NCI-H2107 (cell line): ENCODE data around the gene IFITM10.

Source experiments
- DNase-seq: peaks from one replicate; lab custom pipeline; 2025; lab: John Stamatoyannopoulos, UW

The IFITM10 gene

DNA sequence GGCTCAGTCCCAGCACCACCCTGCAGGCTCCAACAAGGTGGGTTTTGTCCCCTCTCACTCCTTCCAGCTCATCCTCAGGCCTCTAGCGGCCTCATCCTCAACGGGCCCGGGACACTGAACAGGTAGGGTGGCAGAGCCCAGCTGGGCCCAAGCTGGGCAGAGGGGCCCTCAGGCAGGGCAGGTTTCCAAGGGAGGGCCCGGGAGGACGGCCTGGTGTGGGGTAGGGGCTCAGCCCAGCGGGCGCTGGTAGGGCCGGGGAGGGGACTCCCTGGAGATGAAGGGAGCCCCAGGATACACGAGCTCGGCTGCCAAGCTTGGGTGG lies 2.5 kb upstream of the IFITM10 start:
- DNase-seq = no peak

- DNase-seq = no peak
Observed at GRCh38 chr11:1751999-1752906, 1.9 kb upstream of the IFITM10 start.

DNA sequence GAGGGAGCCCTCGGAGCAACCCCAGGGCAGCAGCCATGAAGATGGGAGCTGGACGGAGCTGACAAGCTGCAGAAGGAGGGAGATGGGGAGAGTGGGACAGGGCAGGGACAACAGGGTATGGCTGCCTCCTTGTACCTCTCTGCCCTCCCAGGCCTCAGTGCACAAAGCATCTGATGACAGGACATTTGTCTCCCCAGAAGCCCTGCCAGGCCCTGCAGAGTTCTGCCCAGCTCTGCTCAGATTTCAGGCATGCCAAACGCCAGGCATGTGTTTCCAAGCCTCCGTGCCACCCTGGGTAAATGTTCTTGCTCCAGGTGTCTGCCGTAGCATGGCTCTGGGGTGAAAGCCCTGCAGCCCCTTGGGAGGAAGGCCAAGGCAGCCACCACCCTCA lies 1.1 kb upstream of the IFITM10 start:
- DNase-seq = no peak

DNA sequence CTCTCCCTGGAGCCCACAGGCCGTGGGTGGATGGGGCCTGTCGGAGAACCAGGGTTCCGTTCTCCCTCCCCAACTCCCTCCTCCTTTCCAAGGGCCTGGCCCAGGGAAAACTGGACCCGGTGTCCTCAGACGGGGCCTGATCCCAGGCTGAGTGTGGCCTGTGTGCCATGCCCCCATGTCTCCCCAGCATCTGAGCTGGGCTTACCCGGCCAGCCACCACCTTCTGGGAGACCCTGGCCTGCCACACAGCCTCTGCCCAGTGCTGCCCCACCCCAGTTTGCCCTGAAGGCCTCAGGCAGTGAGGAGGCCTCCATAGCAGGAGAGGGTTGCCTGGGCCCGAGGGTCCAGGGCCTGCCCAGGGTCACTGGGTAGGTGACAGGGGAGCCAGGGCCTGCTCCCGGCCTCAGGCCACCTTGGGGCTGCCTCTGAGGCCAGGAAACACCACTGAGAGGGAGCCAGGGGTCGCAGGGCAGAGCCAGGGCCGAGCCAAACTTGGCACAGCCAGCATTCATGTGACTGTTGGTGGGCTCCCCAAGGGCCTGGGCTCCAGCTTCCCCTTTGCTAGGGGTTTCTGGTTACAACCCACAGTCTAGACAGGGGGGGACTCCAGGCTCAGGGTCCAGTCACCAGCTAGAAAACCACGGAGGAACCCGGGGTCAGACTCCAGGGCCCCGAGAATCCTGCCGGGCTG lies 590 bp upstream of the IFITM10 start:
- DNase-seq = no peak

GRCh38 chr11:1749395-1750351 lies 722 bp downstream of the IFITM10 start:
- no peak for DNase-seq

DNA sequence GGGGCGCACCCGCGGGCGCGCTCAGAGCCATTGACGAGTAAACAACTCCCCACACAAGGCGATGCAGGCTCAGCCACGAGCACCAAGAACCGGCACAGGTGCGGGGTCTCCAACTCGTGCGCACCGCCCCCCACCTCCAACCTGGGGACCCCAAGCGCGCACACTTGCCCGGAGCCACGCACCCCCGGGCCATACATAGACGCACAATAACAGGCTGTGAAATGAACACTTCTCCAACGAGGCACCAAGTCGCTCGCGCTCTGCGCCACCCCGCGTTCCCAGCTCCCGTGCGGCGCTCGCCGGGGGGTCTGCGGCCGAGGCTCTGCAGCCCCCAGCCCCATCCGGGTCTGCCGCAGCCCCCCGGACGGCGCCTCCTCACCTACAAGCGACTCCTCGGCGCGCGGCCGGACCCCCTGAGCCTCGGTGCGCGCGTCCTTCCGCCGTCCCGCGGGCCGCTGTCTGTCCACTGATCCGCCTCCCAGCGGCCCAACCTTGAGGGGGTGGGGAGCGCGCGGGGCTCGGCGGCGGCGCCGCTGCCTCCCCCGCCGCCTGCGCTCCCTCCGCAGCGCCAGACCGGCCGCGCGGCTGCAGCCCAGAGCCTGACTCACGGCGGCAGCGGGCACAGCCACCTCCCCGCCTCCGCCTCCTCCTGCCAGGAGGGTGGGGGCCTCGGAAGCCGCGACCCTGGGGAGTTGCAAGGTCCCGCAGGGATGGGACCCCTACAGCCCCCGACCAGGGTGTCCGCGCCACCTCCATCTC lies 1.6 kb downstream of the IFITM10 start:
- no peak for DNase-seq

- DNase-seq = no peak
Observed at GRCh38 chr11:1747753-1748635, 2.4 kb downstream of the IFITM10 start.

- no peak for DNase-seq
Observed at GRCh38 chr11:1746956-1747752, 3.2 kb downstream of the IFITM10 start.

DNA sequence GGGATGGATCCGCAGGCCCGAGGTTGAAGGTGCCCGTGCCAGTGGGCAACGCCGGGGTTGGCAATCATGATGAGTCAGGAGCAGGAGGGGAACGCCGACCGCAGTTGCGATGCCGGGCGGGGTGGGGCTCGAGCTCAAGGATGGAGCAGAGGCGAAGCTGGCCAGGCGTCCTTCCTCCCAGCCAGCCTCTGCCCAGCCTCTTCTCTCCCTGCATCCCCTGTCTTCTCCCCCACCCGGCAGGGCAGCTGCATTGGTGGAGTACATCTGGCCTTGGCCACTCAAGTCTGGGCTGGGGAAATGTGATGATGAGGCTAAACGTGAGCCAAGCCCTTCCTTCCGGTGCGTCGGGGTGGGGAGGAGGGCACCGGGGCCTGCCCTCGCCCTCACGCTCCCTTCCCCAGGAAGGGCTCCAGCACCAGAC lies 3.9 kb downstream of the IFITM10 start:
- DNase-seq = no peak

DNA sequence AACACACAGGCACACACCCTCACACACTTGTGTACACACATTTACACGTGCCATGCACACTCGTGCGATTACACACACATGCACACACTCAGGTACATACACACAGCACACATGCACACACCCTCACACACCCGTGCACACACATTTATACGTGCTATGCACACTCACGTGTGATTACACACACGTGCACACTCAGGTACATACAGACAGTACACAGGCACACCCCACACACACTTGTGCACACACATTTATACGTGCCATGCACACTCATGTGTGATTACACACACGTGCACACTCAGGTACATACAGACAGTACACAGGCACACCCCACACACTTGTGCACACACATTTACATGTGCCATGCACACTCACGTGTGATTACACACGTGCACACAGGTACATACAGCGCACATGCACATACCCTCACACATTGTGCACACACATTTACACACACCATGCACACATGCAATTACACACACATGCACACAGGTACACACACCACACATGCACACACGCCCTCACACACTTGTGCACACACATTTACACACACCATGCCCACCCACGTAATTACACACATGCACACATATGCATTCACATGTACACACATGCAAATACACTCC lies 4.6 kb downstream of the IFITM10 start:
- no peak for DNase-seq

DNA sequence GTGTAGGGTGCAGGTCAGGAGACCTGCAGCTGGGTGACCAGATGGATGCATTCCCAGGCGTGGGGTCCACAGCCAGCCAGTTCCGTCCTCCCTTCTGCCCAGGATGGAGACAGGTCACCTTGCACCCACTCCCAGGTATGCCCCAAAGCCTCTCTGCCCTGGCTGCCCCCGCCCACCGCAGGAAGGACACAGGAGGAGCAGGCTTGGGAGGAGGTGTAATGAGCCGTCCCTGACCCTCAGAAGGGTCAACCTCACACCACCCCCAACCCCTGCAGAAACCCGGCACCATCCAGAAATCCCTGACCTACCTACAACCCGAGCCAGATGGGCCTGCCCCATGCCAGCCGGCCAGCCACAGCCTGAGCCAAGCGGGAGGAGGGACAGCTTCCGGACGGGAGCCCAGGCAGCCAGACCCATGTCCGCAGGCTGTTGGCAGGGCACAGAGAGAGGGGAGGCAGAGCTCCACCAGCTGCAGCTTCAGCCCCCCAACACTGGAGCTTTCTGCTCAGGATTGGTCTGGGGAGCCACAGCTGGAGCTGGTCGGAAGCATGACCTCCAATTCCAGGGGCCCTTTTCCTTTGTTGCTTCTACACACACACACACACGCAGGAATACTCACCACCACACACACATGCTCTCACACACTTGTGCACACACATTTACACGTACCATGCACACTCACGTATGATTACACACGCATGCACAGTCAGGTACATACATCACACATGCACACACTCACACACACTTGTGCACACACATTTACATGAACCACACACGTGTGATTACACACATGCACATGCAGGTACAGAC lies 5.3 kb downstream of the IFITM10 start:
- DNase-seq = no peak

GRCh38 chr11:1744137-1744886 lies 6.1 kb downstream of the IFITM10 start:
- no peak for DNase-seq

- no peak for DNase-seq
Observed at GRCh38 chr11:1743585-1744136, 6.7 kb downstream of the IFITM10 start.

DNA sequence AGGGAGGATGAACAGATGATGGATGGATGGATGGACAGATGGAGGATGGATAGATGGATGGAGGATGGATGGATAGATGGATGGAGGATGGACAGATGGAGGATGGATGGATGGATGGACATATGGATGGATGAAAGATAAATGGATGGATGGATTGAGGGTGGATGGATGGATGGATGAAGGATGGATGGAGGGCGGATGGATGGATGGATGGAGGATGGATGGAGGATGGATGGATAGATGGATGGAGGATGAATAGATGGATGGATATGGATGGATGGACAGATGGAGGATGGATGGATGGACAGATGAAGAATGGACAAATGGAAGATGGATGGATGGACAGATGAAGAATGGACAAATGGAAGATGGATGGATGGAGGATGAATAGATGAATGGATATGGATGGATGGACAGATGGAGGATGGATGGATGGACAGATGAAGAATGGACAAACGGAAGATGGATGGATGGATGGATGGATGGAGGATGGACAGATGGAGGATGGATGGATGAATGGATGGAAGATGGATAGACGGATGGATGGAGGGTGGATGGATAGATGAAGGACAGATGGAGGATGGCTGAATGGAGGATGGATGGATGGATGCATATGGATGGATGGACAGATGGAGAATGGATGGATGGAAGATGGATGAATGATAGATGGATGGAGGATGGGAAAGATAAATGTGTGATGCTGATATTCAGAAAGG lies 7.4 kb downstream of the IFITM10 start:
- DNase-seq = no peak

GRCh38 chr11:1742371-1742770 lies 8.0 kb downstream of the IFITM10 start:
- DNase-seq = no peak

GRCh38 chr11:1741741-1742140 lies 8.7 kb downstream of the IFITM10 start:
- DNase-seq = no peak
